HG02571 (cell line): ENCODE data around the gene SP1.
"Not testable (repeated sequence)": the region's sequence is repeated elsewhere in the genome, so short reads cannot be mapped to it uniquely, and the experiment has no call there.

Experiments
- ATAC-seq: cut with Tn5 transposase; IDR thresholded peaks from one replicate; pipeline ENCODE4 v1.9.1; 2021; ENCODE audit warnings: mild to moderate bottlenecking, moderate library complexity; ENCODE audit not compliant: unreplicated experiment

The SP1 gene

GRCh38 chr12:53380104-53380793 is at the start of gene SP1:
Gene SP1, plus strand, starts transcription at chr12:53380176. Its CDS starts 116 bp downstream, at chr12:53380292.
- ATAC-seq, result peak; percentile 33

GRCh38 chr12:53330671-53331070 is 49.3 kb upstream of the SP1 start:
- no peak for ATAC-seq

- not testable (repeated sequence) for ATAC-seq
Measured at GRCh38 chr12:53332339-53332738, 47.6 kb upstream of the SP1 start.

- ATAC-seq, result no peak
Measured at GRCh38 chr12:53332744-53333143, 47.2 kb upstream of the SP1 start.

GRCh38 chr12:53333289-53333688 is 46.7 kb upstream of the SP1 start:
- no peak for ATAC-seq

GRCh38 chr12:53333845-53334244 is 46.1 kb upstream of the SP1 start:
- ATAC-seq, result no peak

GRCh38 chr12:53334822-53335221 is 45.2 kb upstream of the SP1 start:
- ATAC-seq, result no peak

GRCh38 chr12:53336181-53336681 is 43.7 kb upstream of the SP1 start, which contains the start of gene SP7:
Gene SP7, minus strand, starts transcription at chr12:53336354. Its CDS starts 708 bp downstream, at chr12:53335646.
- no peak for ATAC-seq

- no peak for ATAC-seq
Measured at GRCh38 chr12:53338017-53338416, 42.0 kb upstream of the SP1 start.

- no peak for ATAC-seq
Measured at GRCh38 chr12:53338916-53339315, 41.1 kb upstream of the SP1 start.

- no peak for ATAC-seq
Measured at GRCh38 chr12:53340398-53340797, 39.6 kb upstream of the SP1 start.

GRCh38 chr12:53343449-53343848 is 36.5 kb upstream of the SP1 start:
- ATAC-seq, result no peak

- no peak for ATAC-seq
Measured at GRCh38 chr12:53343969-53344368, 36.0 kb upstream of the SP1 start.

- no peak for ATAC-seq
Measured at GRCh38 chr12:53344487-53344823, 35.5 kb upstream of the SP1 start.

- peak; percentile 66 for ATAC-seq
Measured at GRCh38 chr12:53344824-53345485, 35.0 kb upstream of the SP1 start.

GRCh38 chr12:53345486-53346188 is 34.3 kb upstream of the SP1 start:
- no peak for ATAC-seq

- no peak for ATAC-seq
Measured at GRCh38 chr12:53346491-53346890, 33.5 kb upstream of the SP1 start.

GRCh38 chr12:53347905-53348304 is 32.1 kb upstream of the SP1 start:
- ATAC-seq, result no peak

GRCh38 chr12:53352331-53353256 is 27.4 kb upstream of the SP1 start:
- peak; percentile 63 for ATAC-seq

- ATAC-seq, result no peak
Measured at GRCh38 chr12:53353257-53353655, 26.7 kb upstream of the SP1 start.

- no peak for ATAC-seq
Measured at GRCh38 chr12:53355121-53355520, 24.9 kb upstream of the SP1 start.
